ENCODE data around the gene MARCHF10. TPM values are rescaled to one million over a fixed set of nuclear protein-coding genes. Genes with fewer than 3 reads are reported as not detected.

Gene MARCHF10
- total RNA-seq, 2 experiments from 2014 or later: not detected

- intact Hi-C loops (cut with micrococcal nuclease): loop anchor here (10.0 kb wide), 1 partner anchor 66 kb away; no protein-coding TSS in a partner anchor
- ChIA-PET CTCF (no interaction called here), POLR2A (no interaction called here)
Measured at GRCh38 chr17:62658136-62658920, 149.8 kb downstream of the MARCHF10 start.

GRCh38 chr17:62657690-62658089, 150.4 kb downstream of the MARCHF10 start:
- peaks cover 13% of the 10 kb centered on the region for H3K4me1 Mint-ChIP-seq (ENCODE audit: low read depth)
- ATAC-seq: no peak
- no peak for DNase-seq
- H3K27me3 Mint-ChIP-seq: peaks cover 15% of the 10 kb centered on the region
- POLR2A ChIA-PET: no interaction called here
- H3K4me3 Mint-ChIP-seq: no peak overlapping the region
- H3K27ac Mint-ChIP-seq: no peak overlapping the region
- H3K36me3 Mint-ChIP-seq (ENCODE audit: low read depth): peaks cover 3% of the 10 kb centered on the region
- intact Hi-C loops (cut with micrococcal nuclease): loop anchor here (10.0 kb wide), 1 partner anchor 67 kb away; no protein-coding TSS in a partner anchor
- CTCF ChIA-PET: no interaction called here
- H3K9me3 Mint-ChIP-seq: peaks cover 15% of the 10 kb centered on the region
- TF ChIP-seq CTCF (IDR thresholded peaks at IDR 0.05): no peak

More at GRCh38 chr17:62658136-62658920, 149.8 kb downstream of the MARCHF10 start:
- Mint-ChIP-seq H3K27ac (no peak overlapping the region), H3K4me3 (no peak overlapping the region), H3K9me3 (peaks cover 15% of the 10 kb centered on the region), H3K4me1 (ENCODE audit: low read depth) (peaks cover 14% of the 10 kb centered on the region), H3K27me3 (peaks cover 15% of the 10 kb centered on the region), H3K36me3 (ENCODE audit: low read depth) (peaks cover 3% of the 10 kb centered on the region)
- ATAC-seq (no peak), DNase-seq (no peak)
- no peak for TF ChIP-seq CTCF (IDR thresholded peaks at IDR 0.05)

- Mint-ChIP-seq H3K36me3 (ENCODE audit: low read depth) (peaks cover 3% of the 10 kb centered on the region), H3K9me3 (peaks cover 15% of the 10 kb centered on the region), H3K27me3 (peaks cover 15% of the 10 kb centered on the region), H3K27ac (no peak overlapping the region), H3K4me3 (no peak overlapping the region), H3K4me1 (ENCODE audit: low read depth) (peaks cover 16% of the 10 kb centered on the region)
- no peak for TF ChIP-seq CTCF (IDR thresholded peaks at IDR 0.05)
- intact Hi-C loops (cut with micrococcal nuclease): loop anchor here (10.0 kb wide), 1 partner anchor 68 kb away; no protein-coding TSS in a partner anchor
- no peak for ATAC-seq
- POLR2A ChIA-PET: no interaction called here
- DNase-seq: no peak
- CTCF ChIA-PET: interaction anchor here (0.6 kb wide), 1 partner anchor 16 kb away, joined by 3 read pairs; no protein-coding TSS in a partner anchor
Measured at GRCh38 chr17:62657145-62657665, 150.9 kb downstream of the MARCHF10 start.

- no peak for ATAC-seq
- Mint-ChIP-seq H3K27me3 (peaks cover 21% of the 10 kb centered on the region), H3K4me3 (no peak overlapping the region), H3K36me3 (ENCODE audit: low read depth) (peaks cover 3% of the 10 kb centered on the region), H3K4me1 (ENCODE audit: low read depth) (peaks cover 22% of the 10 kb centered on the region), H3K9me3 (peaks cover 15% of the 10 kb centered on the region), H3K27ac (no peak overlapping the region)
- no peak for DNase-seq
- ChIA-PET POLR2A (interaction anchor here (0.9 kb wide), 1 partner anchor 9 kb away, joined by 3 read pairs; no protein-coding TSS in a partner anchor), CTCF (no interaction called here)
- intact Hi-C loops (cut with micrococcal nuclease): loop anchor here (10.0 kb wide), 1 partner anchor 68 kb away; no protein-coding TSS in a partner anchor
- TF ChIP-seq CTCF (IDR thresholded peaks at IDR 0.05): no peak
Measured at GRCh38 chr17:62656446-62656845, 151.7 kb downstream of the MARCHF10 start.

- Mint-ChIP-seq H3K27ac (no peak overlapping the region), H3K27me3 (peaks cover 25% of the 10 kb centered on the region), H3K4me3 (no peak overlapping the region), H3K36me3 (ENCODE audit: low read depth) (peaks cover 3% of the 10 kb centered on the region), H3K4me1 (ENCODE audit: low read depth) (peaks cover 22% of the 10 kb centered on the region), H3K9me3 (peaks cover 8% of the 10 kb centered on the region)
- ATAC-seq (no peak), DNase-seq (no peak)
- intact Hi-C loops (cut with micrococcal nuclease): loop anchor here (10.0 kb wide), 1 partner anchor 69 kb away; no protein-coding TSS in a partner anchor
- CTCF ChIA-PET: no interaction called here
- POLR2A ChIA-PET: interaction anchor here (0.9 kb wide), 1 partner anchor 10 kb away, joined by 3 read pairs; no protein-coding TSS in a partner anchor
- TF ChIP-seq CTCF (IDR thresholded peaks at IDR 0.05): no peak
Measured at GRCh38 chr17:62655656-62656055, 152.5 kb downstream of the MARCHF10 start.

Data from activated CD8-positive, alpha-beta T cell treated with anti-CD3 and anti-CD28 coated beads for 36 hours (primary cell).